ENCODE measurements around the gene ATP11B. TPM values are rescaled to one million over a fixed set of nuclear protein-coding genes. Genes with fewer than 3 reads are reported as not detected.

The ATP11B gene
- total and polyA plus RNA-seq, 9 of the 15 experiments (the other 6 are each of a cell fraction or from before 2014, with no cell fraction given), result 11.9 to 68.7 (median 41.8) TPM

DNA sequence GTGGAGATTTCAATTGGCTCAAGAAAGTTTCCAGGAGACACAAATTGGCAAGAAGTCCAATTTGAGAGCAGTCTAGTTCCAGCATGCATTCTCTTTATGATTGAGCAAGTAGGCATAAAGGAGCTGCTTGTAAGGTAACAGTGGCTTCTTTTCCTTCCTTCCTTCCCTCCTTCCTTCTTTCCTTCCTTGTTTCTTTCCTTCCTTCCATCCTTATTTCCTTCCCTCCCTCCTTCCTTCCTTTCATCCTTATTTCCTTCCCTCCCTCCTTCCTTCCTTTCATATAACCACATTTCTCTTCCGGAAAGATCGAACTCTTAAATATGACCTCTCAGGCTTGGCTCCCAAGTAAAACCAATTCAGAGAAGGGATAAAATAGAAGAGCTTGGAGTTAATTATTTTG, 29.4 kb upstream of the ATP11B start:
- H3K9ac ChIP-seq (ENCODE audit: insufficient read depth in 1 of 2, low read depth in 2 of 2, low read length in 2 of 2), result no peak overlapping the region
- H3K27me3 ChIP-seq (ENCODE audit: control insufficient read depth in 2 of 2, insufficient read depth in 2 of 2, low read length in 2 of 2), result no peaks in the 10 kb centered on the region
- H3K79me2 ChIP-seq (ENCODE audit: control insufficient read depth, insufficient read depth, low read length), result no peaks in the 10 kb centered on the region
- no peak overlapping the region for H3K4me3 ChIP-seq
- no peak overlapping the region for H2AFZ ChIP-seq (ENCODE audit: low read depth, low read length)
- ChIA-PET CTCF (ENCODE audit: low intra/inter-chr PET ratio) (no interaction called here), POLR2A (interaction anchor here (0.6 kb wide), 1 partner anchor 56 kb away, joined by 3 read pairs; no protein-coding TSS in a partner anchor)
- WGBS (ENCODE audit: insufficient coverage, low coverage, missing lambda C conversion rate), result 100% methylated on average over 2 of the region's 2 CpGs
- H3K27ac ChIP-seq (ENCODE audit: extremely low read depth, low read depth, low read length), result no peak overlapping the region
- no peaks in the 10 kb centered on the region for H4K20me1 ChIP-seq (replicated peaks; ENCODE audit: control insufficient read depth, insufficient read depth, low read length)
- DNase-seq (ENCODE audit: extremely low read depth in 1 of 4, low spot score in 3 of 4) (no peak), FAIRE-seq (no peak), ATAC-seq (no peak)
- in situ Hi-C loops (cut with MboI) (no loop called here), intact Hi-C loops (cut with micrococcal nuclease) (no loop called here)
- TF ChIP-seq, protein P1, sequence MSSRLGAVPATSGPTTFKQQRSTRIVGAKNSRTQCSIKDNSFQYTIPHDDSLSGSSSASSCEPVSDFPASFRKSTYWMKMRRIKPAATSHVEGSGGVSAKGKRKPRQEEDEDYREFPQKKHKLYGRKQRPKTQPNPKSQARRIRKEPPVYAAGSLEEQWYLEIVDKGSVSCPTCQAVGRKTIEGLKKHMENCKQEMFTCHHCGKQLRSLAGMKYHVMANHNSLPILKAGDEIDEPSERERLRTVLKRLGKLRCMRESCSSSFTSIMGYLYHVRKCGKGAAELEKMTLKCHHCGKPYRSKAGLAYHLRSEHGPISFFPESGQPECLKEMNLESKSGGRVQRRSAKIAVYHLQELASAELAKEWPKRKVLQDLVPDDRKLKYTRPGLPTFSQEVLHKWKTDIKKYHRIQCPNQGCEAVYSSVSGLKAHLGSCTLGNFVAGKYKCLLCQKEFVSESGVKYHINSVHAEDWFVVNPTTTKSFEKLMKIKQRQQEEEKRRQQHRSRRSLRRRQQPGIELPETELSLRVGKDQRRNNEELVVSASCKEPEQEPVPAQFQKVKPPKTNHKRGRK (tag; IDR thresholded peaks at IDR 0.05), result peak; percentile 78
- TF ChIP-seq, protein P2, sequence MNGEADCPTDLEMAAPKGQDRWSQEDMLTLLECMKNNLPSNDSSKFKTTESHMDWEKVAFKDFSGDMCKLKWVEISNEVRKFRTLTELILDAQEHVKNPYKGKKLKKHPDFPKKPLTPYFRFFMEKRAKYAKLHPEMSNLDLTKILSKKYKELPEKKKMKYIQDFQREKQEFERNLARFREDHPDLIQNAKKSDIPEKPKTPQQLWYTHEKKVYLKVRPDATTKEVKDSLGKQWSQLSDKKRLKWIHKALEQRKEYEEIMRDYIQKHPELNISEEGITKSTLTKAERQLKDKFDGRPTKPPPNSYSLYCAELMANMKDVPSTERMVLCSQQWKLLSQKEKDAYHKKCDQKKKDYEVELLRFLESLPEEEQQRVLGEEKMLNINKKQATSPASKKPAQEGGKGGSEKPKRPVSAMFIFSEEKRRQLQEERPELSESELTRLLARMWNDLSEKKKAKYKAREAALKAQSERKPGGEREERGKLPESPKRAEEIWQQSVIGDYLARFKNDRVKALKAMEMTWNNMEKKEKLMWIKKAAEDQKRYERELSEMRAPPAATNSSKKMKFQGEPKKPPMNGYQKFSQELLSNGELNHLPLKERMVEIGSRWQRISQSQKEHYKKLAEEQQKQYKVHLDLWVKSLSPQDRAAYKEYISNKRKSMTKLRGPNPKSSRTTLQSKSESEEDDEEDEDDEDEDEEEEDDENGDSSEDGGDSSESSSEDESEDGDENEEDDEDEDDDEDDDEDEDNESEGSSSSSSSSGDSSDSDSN (IDR thresholded peaks at IDR 0.05; ENCODE audit: borderline replicate concordance in 1 of 2, low read depth in 2 of 2, low read length in 2 of 2), result no peak
- H3K9me3 ChIP-seq (replicated peaks; ENCODE audit: control insufficient read depth, insufficient read depth, low read depth, low read length), result no peaks in the 10 kb centered on the region
- no peaks in the 10 kb centered on the region for H3K9me1 ChIP-seq (ENCODE audit: control insufficient read depth, insufficient read depth, low read length)
- BruUV-seq (replicated peaks), result no TSS peak
- no peak overlapping the region for H3K4me2 ChIP-seq (ENCODE audit: insufficient read depth, low read length)
- H3K4me1 ChIP-seq (replicated peaks in 1 of 2; ENCODE audit: control insufficient read depth in 2 of 2, insufficient read depth in 2 of 2, low read length in 2 of 2), result peaks cover 12 to 18% of the 10 kb centered on the region in 2 experiments; a peak in 4 of 5 replicates
- H3K36me3 ChIP-seq (ENCODE audit: control insufficient read depth, insufficient read depth, low read length), result no peaks in the 10 kb centered on the region
